ENCODE measurements around the gene VIM. TPM values are rescaled to one million over a fixed set of nuclear protein-coding genes. Genes with fewer than 3 reads are reported as not detected.

VIM gene
- total and polyA plus RNA-seq, 2 experiments from 2014 or later, result 258 to 1,157 TPM

GRCh38 chr10:17237149-17237527 lies 9.1 kb downstream of the VIM start:
- no peaks in the 10 kb centered on the region for H3K27me3 ChIP-seq
- no peak overlapping the region for H3K4me3 ChIP-seq
- no peaks in the 10 kb centered on the region for H3K4me1 ChIP-seq (ENCODE audit: low read depth)
- no peak for DNase-seq (ENCODE audit: low read depth in 1 of 2, low spot score in 1 of 2)
- peaks cover 60% of the 10 kb centered on the region for H3K36me3 ChIP-seq
- no peak for TF ChIP-seq CTCF (IDR thresholded peaks at IDR 0.05; ENCODE audit: low read depth, low read length)
- no peaks in the 10 kb centered on the region for H3K9me3 ChIP-seq (ENCODE audit: low read depth)
- no peak overlapping the region for H3K27ac ChIP-seq

- H3K4me1 ChIP-seq (ENCODE audit: low read depth), result no peaks in the 10 kb centered on the region
- H3K27me3 ChIP-seq, result no peaks in the 10 kb centered on the region
- no peak overlapping the region for H3K4me3 ChIP-seq
- no peak for TF ChIP-seq CTCF (IDR thresholded peaks at IDR 0.05; ENCODE audit: low read depth, low read length)
- peaks cover 52% of the 10 kb centered on the region for H3K36me3 ChIP-seq
- H3K27ac ChIP-seq, result no peak overlapping the region
- no peaks in the 10 kb centered on the region for H3K9me3 ChIP-seq (ENCODE audit: low read depth)
- no peak for DNase-seq (ENCODE audit: low read depth in 1 of 2, low spot score in 1 of 2)
Measured at GRCh38 chr10:17237915-17238444, 9.9 kb downstream of the VIM start.

- no peaks in the 10 kb centered on the region for H3K9me3 ChIP-seq (ENCODE audit: low read depth)
- no peak overlapping the region for H3K4me3 ChIP-seq
- no peaks in the 10 kb centered on the region for H3K4me1 ChIP-seq (ENCODE audit: low read depth)
- peak in 1 of 2 donors; percentile 85 for DNase-seq (ENCODE audit: low read depth in 1 of 2, low spot score in 1 of 2)
- no peak for TF ChIP-seq CTCF (IDR thresholded peaks at IDR 0.05; ENCODE audit: low read depth, low read length)
- no peaks in the 10 kb centered on the region for H3K27me3 ChIP-seq
- H3K36me3 ChIP-seq, result peaks cover 46% of the 10 kb centered on the region
- no peak overlapping the region for H3K27ac ChIP-seq
Measured at GRCh38 chr10:17238445-17239291, 10.6 kb downstream of the VIM start.

GRCh38 chr10:17239345-17240085 lies 11.5 kb downstream of the VIM start:
- H3K4me3 ChIP-seq, result no peak overlapping the region
- H3K36me3 ChIP-seq, result peaks cover 37% of the 10 kb centered on the region
- H3K9me3 ChIP-seq (ENCODE audit: low read depth), result no peaks in the 10 kb centered on the region
- no peak for DNase-seq (ENCODE audit: low read depth in 1 of 2, low spot score in 1 of 2)
- H3K27ac ChIP-seq, result no peak overlapping the region
- H3K27me3 ChIP-seq, result no peaks in the 10 kb centered on the region
- no peaks in the 10 kb centered on the region for H3K4me1 ChIP-seq (ENCODE audit: low read depth)
- no peak for TF ChIP-seq CTCF (IDR thresholded peaks at IDR 0.05; ENCODE audit: low read depth, low read length)

- H3K4me3 ChIP-seq, result no peak overlapping the region
- no peaks in the 10 kb centered on the region for H3K9me3 ChIP-seq (ENCODE audit: low read depth)
- H3K4me1 ChIP-seq (ENCODE audit: low read depth), result no peaks in the 10 kb centered on the region
- H3K27me3 ChIP-seq, result no peaks in the 10 kb centered on the region
- no peak for TF ChIP-seq CTCF (IDR thresholded peaks at IDR 0.05; ENCODE audit: low read depth, low read length)
- no peak for DNase-seq (ENCODE audit: low read depth in 1 of 2, low spot score in 1 of 2)
- H3K27ac ChIP-seq, result no peak overlapping the region
- H3K36me3 ChIP-seq, result peaks cover 31% of the 10 kb centered on the region
Measured at GRCh38 chr10:17240096-17240495, 12.1 kb downstream of the VIM start.
